SK-N-SH (cell line): ENCODE data around the gene SPATA13. TPM values are rescaled to one million over a fixed set of nuclear protein-coding genes. Genes with fewer than 3 reads are reported as not detected.

Experiments used
- CTCF ChIA-PET: fragments of 300-600, 350-600 bp; formaldehyde crosslinking; extraction: SDS; loops from one replicate; lab custom pipeline; 2021; lab: Yijun Ruan, JAX
- POLR2A ChIA-PET: fragments of 350-600 bp; sonication (Branson Sonifier 250); formaldehyde crosslinking; extraction: SDS; loops from one replicate; lab custom pipeline; 2020; ENCODE audit warnings: antibody characterized with exemption, inconsistent platforms; lab: Yijun Ruan, JAX
- DNase-seq: peaks from one replicate; pipeline ENCODE4 v3.0.0; 2012
- H2AFZ ChIP-seq: fragments of 200-600 bp; sonication (generic); 2 replicates; pipeline ENCODE4 v1.8.1; 2016; ENCODE audit warnings: antibody characterized with exemption, mild to moderate bottlenecking, low read depth
- H3F3A ChIP-seq: fragments of 200-600 bp; sonication (generic); replicated peaks from 2 replicates; pipeline ENCODE3; 2016; ENCODE audit warnings: antibody characterized with exemption, mild to moderate bottlenecking; ENCODE audit not compliant: insufficient read depth
- H3K27ac ChIP-seq, 2 experiments: fragments of 200-500 bp in 1 of 2; fragments of 200-600 bp in 1 of 2; sonication (Bioruptor generic) in 1 of 2; sonication (generic), shearing (Covaris generic) in 1 of 2; 2 replicates each; pipeline versions ENCODE4 v1.5.1 to v1.6.1; 2014 to 2016; ENCODE audit warnings: low read depth in 2 of 2, inconsistent platforms in 1 of 2, low read length in 1 of 2, mild to moderate bottlenecking in 1 of 2, mixed read lengths in 1 of 2
- H3K27me3 ChIP-seq: fragments of 200-600 bp; sonication (generic), shearing (Covaris generic); 2 replicates; pipeline ENCODE4 v1.6.1; 2016; ENCODE audit warnings: mixed run types; ENCODE audit not compliant: insufficient read depth
- H3K36me3 ChIP-seq, 2 experiments: fragments of 200-500 bp in 1 of 2; fragments of 200-600 bp in 1 of 2; sonication (Bioruptor generic) in 1 of 2; sonication (generic) in 1 of 2; replicated peaks in 1 of 2; 2 replicates each; pipeline versions ENCODE3 to v1.5.1; 2014 to 2016; ENCODE audit warnings: low read length in 1 of 2, mild to moderate bottlenecking in 1 of 2; ENCODE audit not compliant: insufficient read depth in 2 of 2, control insufficient read depth in 1 of 2
- H3K4me1 ChIP-seq, 2 experiments: fragments of 200-500 bp in 1 of 2; fragments of 200-600 bp in 1 of 2; sonication (Bioruptor generic) in 1 of 2; sonication (generic), shearing (Covaris generic) in 1 of 2; 2 replicates each; pipeline versions ENCODE4 v1.5.1 to v1.6.1; 2014 to 2016; ENCODE audit warnings: low read depth in 1 of 2, low read length in 1 of 2, mixed run types in 1 of 2; ENCODE audit not compliant: insufficient read depth in 2 of 2, control insufficient read depth in 1 of 2
- H3K4me2 ChIP-seq: fragments of 200-600 bp; sonication (generic), shearing (Covaris generic); 2 replicates; pipeline ENCODE4 v1.6.1; 2017; ENCODE audit warnings: mixed run types
- H3K4me3 ChIP-seq, 2 experiments: fragments of 200-500 bp in 1 of 2; fragments of 200-600 bp in 1 of 2; sonication (Bioruptor generic) in 1 of 2; sonication (generic), shearing (Covaris generic) in 1 of 2; 2 replicates each; pipeline versions ENCODE4 v1.5.1 to v1.8.1; 2014 to 2016; ENCODE audit warnings: low read depth in 2 of 2, inconsistent platforms in 1 of 2, low read length in 1 of 2, mild to moderate bottlenecking in 1 of 2, mixed read lengths in 1 of 2, moderate library complexity in 1 of 2
- H3K79me2 ChIP-seq: fragments of 200-600 bp; sonication (generic); 2 replicates; pipeline ENCODE4 v1.8.1; 2017; ENCODE audit warnings: mild to moderate bottlenecking; ENCODE audit not compliant: insufficient read depth
- H3K9ac ChIP-seq: fragments of 200-600 bp; sonication (generic); 2 replicates; pipeline ENCODE4 v1.6.1; 2017; ENCODE audit warnings: mixed run types
- H3K9me2 ChIP-seq: fragments of 200-600 bp; sonication (generic); 2 replicates; pipeline ENCODE4 v1.6.1; 2017; ENCODE audit warnings: mixed run types
- H3K9me3 ChIP-seq: fragments of 200-600 bp; sonication (generic); 2 replicates; pipeline ENCODE4 v1.6.1; 2017; ENCODE audit warnings: mixed run types, mild to moderate bottlenecking, moderate library complexity
- H4K20me1 ChIP-seq: fragments of 200-600 bp; sonication (generic); 2 replicates; pipeline ENCODE4 v1.6.1; 2017; ENCODE audit warnings: mild to moderate bottlenecking, mixed run types; ENCODE audit not compliant: insufficient read depth
- CHD2 ChIP-seq: fragments of 150-350 bp; IDR thresholded peaks from 2 replicates; pipeline ENCODE4 v1.6.1; 2018; ENCODE audit warnings: low read length; ENCODE audit not compliant: partially characterized antibody
- ELF1 ChIP-seq: IDR thresholded peaks from 2 replicates; pipeline ENCODE4 v1.4.0; 2012
- FOXJ3 ChIP-seq: sonication (generic); formaldehyde crosslinking; IDR thresholded peaks from 2 replicates; pipeline ENCODE4 v1.5.1; 2020; ENCODE audit warnings: mild to moderate bottlenecking, missing genetic modification reagents
- FOXM1 ChIP-seq: IDR thresholded peaks from 2 replicates; pipeline ENCODE4 v1.4.0; 2012; ENCODE audit warnings: low read depth, mild to moderate bottlenecking
- GABPA ChIP-seq: IDR thresholded peaks from 2 replicates; pipeline ENCODE4 v1.4.0; 2012; ENCODE audit warnings: low read depth, mild to moderate bottlenecking
- GATA2 ChIP-seq: sonication (generic); formaldehyde crosslinking; IDR thresholded peaks from 2 replicates; pipeline ENCODE4 v1.5.0; 2020; ENCODE audit warnings: mild to moderate bottlenecking, missing genetic modification reagents
- MXI1 ChIP-seq: IDR thresholded peaks from 2 replicates; pipeline ENCODE4 v1.6.1; 2012; ENCODE audit warnings: mild to moderate bottlenecking, low read depth, low read length, improper control_type of control experiment
- NRF1 ChIP-seq: IDR thresholded peaks from 2 replicates; pipeline ENCODE4 v1.6.1; 2012; ENCODE audit warnings: low read depth, mild to moderate bottlenecking, low read length
- POLR2AphosphoS5 ChIP-seq: IDR thresholded peaks from 2 replicates; pipeline ENCODE4 v1.6.1; 2012; ENCODE audit warnings: low read depth, low read length
- RAD21 ChIP-seq: IDR thresholded peaks from 2 replicates; pipeline ENCODE4 v1.6.1; 2012; ENCODE audit warnings: mild to moderate bottlenecking, low read length
- REST ChIP-seq: IDR thresholded peaks from 2 replicates; pipeline ENCODE4 v1.6.1; 2012; ENCODE audit warnings: mild to moderate bottlenecking, low read depth, low read length, moderate library complexity
- RFX5 ChIP-seq: IDR thresholded peaks from 2 replicates; pipeline ENCODE4 v1.6.1; 2012; ENCODE audit warnings: mild to moderate bottlenecking, improper control_type of control experiment, low read length
- RXRA ChIP-seq: IDR thresholded peaks from 2 replicates; pipeline ENCODE4 v1.4.0; 2012; ENCODE audit warnings: low read depth, mild to moderate bottlenecking, borderline replicate concordance
- SIN3A ChIP-seq: IDR thresholded peaks from 2 replicates; pipeline ENCODE4 v1.6.1; 2012; ENCODE audit warnings: low read depth, mild to moderate bottlenecking, low read length, moderate library complexity, borderline replicate concordance
- ZBTB33 ChIP-seq: IDR thresholded peaks from 2 replicates; pipeline ENCODE4 v1.4.0; 2012; ENCODE audit warnings: low read depth, borderline replicate concordance
- WGBS: methylation state at CpG from one replicate; pipeline ENCODE4 v1.1.6; 2017; ENCODE audit warnings: low lambda C conversion rate; 5-methylcytosine and 5-hydroxymethylcytosine counted together
- polyA plus RNA-seq, 3 experiments: library from polyadenylated mRNA; depleted of rRNA; stranded (reverse); fragments of >200 nt; gene quantifications; 2 replicates each; pipeline ENCODE4 v1.2.3, GENCODE V29; 2012
- TF ChIP-seq, protein P1 (sequence below): fragments of 150-350 bp; IDR thresholded peaks from 2 replicates; pipeline ENCODE4 v1.6.1; 2017; ENCODE audit warnings: antibody characterized with exemption, low read length, low read depth, borderline replicate concordance
- TF ChIP-seq, protein P2 (sequence below): IDR thresholded peaks from 2 replicates; pipeline ENCODE4 v1.4.0; 2012; ENCODE audit warnings: low read depth

Gene SPATA13
- polyA plus RNA-seq, 1 of the 3 experiments (the other 2 are of a cell fraction): 4.3 TPM

DNA sequence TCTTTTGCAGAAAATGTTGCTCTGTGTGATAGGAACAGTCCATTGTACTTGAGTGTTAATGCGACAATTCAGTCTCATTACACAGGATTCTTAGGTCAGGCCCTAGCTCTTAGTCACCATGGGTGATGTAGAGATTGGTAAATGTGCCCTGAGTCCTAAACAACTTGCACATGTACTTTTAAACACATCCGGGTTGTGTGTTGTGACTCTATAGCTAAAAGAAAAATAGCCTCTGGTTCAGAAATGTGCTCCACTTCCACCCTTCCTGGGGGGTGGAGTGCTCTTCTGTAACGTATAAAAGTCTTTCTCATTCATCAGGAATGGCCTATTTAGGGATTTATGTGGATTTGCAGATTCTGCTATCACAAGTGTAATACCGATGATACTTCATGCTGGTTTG lies 5.2 kb downstream of the SPATA13 start (continued):
- TF ChIP-seq, protein P1, sequence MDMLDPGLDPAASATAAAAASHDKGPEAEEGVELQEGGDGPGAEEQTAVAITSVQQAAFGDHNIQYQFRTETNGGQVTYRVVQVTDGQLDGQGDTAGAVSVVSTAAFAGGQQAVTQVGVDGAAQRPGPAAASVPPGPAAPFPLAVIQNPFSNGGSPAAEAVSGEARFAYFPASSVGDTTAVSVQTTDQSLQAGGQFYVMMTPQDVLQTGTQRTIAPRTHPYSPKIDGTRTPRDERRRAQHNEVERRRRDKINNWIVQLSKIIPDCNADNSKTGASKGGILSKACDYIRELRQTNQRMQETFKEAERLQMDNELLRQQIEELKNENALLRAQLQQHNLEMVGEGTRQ: no peak

DNA sequence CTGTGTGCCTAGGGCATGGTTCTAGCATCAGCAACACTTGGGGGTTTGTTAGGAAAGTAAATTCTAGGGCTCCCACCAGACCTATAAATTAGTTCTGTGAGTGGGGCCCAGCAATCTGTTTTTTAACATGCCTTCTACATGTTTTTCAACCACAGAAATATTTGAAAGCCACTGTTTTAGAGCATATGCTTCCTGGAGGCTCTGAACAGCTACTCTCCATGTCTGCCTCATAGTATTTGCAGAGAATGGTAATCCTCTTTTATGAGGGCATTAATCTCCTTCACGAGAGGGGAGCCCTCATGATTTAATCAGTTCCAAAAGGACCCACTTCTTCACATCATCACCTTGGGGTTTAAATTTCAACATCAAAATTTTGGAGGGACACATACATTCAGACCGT lies 6.0 kb downstream of the SPATA13 start:
- H3K36me3 ChIP-seq: no peaks in the 10 kb centered on the region
- no peaks in the 10 kb centered on the region for H3K27me3 ChIP-seq
- H3F3A ChIP-seq: no peaks in the 10 kb centered on the region
- ChIA-PET POLR2A (no interaction called here), CTCF (no interaction called here)
- H3K27ac ChIP-seq: no peak overlapping the region
- H3K79me2 ChIP-seq: no peaks in the 10 kb centered on the region
- TF ChIP-seq, protein P2, sequence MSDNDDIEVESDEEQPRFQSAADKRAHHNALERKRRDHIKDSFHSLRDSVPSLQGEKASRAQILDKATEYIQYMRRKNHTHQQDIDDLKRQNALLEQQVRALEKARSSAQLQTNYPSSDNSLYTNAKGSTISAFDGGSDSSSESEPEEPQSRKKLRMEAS: no peak
- TF ChIP-seq POLR2AphosphoS5: no peak
- no peak for TF ChIP-seq GATA2
- no peak for TF ChIP-seq NRF1
- no peak for TF ChIP-seq RXRA
- TF ChIP-seq, protein P1: no peak
- TF ChIP-seq FOXM1: no peak
- TF ChIP-seq ELF1: no peak
- no peak for TF ChIP-seq RAD21
- no peak for TF ChIP-seq RFX5
- no peak for TF ChIP-seq FOXJ3 (CRISPR knock-in tag)
- no peak for TF ChIP-seq GABPA
- TF ChIP-seq CHD2: no peak
- no peak overlapping the region for H3K4me3 ChIP-seq
- no peak for DNase-seq
- H3K9me2 ChIP-seq: no peaks in the 10 kb centered on the region
- no peaks in the 10 kb centered on the region; the same call in 1 of the 2 replicates for H4K20me1 ChIP-seq
- no peak overlapping the region for H3K4me2 ChIP-seq
- H2AFZ ChIP-seq: no peak overlapping the region
- H3K4me1 ChIP-seq: no peaks in the 10 kb centered on the region; a peak in 1 of 4 replicates
- no peak overlapping the region for H3K9ac ChIP-seq
- 93% methylated on average over 2 of the region's 2 CpGs for WGBS
- H3K9me3 ChIP-seq: no peaks in the 10 kb centered on the region

DNA sequence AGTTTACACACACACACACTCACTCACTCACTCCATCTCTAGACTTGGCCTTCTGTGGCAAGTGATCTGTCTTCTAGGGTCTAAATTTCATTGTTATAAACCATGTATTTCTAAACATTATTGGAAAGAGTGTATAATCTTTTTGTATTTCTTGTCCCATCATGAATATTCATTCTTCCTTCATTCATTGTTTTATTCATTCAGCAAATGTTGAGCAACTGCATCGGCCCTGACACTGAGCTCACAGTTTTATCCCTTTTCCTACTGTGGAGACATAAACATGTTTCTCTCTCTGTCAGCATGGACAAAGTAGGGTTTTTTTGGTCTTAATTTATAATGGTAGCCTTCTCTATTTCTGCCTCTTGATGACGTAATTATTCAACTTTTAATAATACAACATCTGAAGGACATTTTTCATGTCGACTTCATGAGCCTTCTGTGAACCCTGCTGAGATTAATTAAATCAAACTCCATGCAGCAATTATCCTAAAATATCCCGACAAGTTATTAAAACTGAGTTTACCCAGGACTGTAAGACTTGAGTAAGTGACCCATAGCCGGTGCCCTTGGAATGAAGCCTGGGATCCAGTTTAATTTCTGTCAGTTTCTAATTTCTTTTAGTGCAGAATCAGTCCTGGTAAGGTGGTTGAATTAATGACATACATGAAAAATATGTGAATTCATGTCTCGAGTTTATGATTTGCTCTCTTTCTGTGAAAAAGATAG lies 7.3 kb downstream of the SPATA13 start:
- H3K9me2 ChIP-seq: no peaks in the 10 kb centered on the region
- H3K27ac ChIP-seq: no peak overlapping the region
- H3K27me3 ChIP-seq: no peaks in the 10 kb centered on the region
- 69% methylated on average over 6 of the region's 6 CpGs for WGBS
- no peaks in the 10 kb centered on the region for H3K79me2 ChIP-seq
- no peak for DNase-seq
- H3K4me3 ChIP-seq: no peak overlapping the region
- H3K4me1 ChIP-seq: no peaks in the 10 kb centered on the region
- no peaks in the 10 kb centered on the region for H4K20me1 ChIP-seq
- ChIA-PET CTCF (no interaction called here), POLR2A (no interaction called here)
- no peak overlapping the region for H3K4me2 ChIP-seq
- H3K9ac ChIP-seq: no peak overlapping the region
- no peaks in the 10 kb centered on the region for H3K9me3 ChIP-seq
- H3K36me3 ChIP-seq: no peaks in the 10 kb centered on the region
- no peak overlapping the region for H2AFZ ChIP-seq
- no peaks in the 10 kb centered on the region for H3F3A ChIP-seq
- TF ChIP-seq REST: no peak
- TF ChIP-seq MXI1: no peak
- no peak for TF ChIP-seq GATA2
- no peak for TF ChIP-seq SIN3A
- TF ChIP-seq ZBTB33: no peak
- no peak for TF ChIP-seq GABPA
